Epithelial cell of proximal tubule (primary cell): ENCODE measurements around the gene GBP5. TPM values are rescaled to one million over a fixed set of nuclear protein-coding genes. Genes with fewer than 3 reads are reported as not detected.
A peak's percentile ranks its signal among the peaks of the same experiment; 100 is the strongest.
"Not testable (repeated sequence)": the region's sequence is repeated elsewhere in the genome, so short reads cannot be mapped to it uniquely, and the experiment has no call there.

Experiments used
- DNase-seq: peaks from one replicate; pipeline ENCODE4 v3.0.0-alpha.2; 2011; ENCODE audit warnings: low read depth
- H3K4me3 ChIP-seq: 2 replicates; pipeline ENCODE4 v1.5.1; 2011; ENCODE audit warnings: low read depth, mild to moderate bottlenecking, low read length
- total RNA-seq: library from RNA; depleted of rRNA; stranded (reverse); fragments of >200 nt; gene quantifications from 2 replicates; pipeline ENCODE4 v1.2.3, GENCODE V29; 2015
- TF ChIP-seq, protein P1 (sequence below): conservative IDR thresholded peaks from 2 replicates; pipeline ENCODE4 v1.5.1; 2012; ENCODE audit warnings: low read depth, mild to moderate bottlenecking, low read length

Gene GBP5
- total RNA-seq, 1 donor from 2014 or later: not detected

- no peak for DNase-seq
- TF ChIP-seq, protein P1, sequence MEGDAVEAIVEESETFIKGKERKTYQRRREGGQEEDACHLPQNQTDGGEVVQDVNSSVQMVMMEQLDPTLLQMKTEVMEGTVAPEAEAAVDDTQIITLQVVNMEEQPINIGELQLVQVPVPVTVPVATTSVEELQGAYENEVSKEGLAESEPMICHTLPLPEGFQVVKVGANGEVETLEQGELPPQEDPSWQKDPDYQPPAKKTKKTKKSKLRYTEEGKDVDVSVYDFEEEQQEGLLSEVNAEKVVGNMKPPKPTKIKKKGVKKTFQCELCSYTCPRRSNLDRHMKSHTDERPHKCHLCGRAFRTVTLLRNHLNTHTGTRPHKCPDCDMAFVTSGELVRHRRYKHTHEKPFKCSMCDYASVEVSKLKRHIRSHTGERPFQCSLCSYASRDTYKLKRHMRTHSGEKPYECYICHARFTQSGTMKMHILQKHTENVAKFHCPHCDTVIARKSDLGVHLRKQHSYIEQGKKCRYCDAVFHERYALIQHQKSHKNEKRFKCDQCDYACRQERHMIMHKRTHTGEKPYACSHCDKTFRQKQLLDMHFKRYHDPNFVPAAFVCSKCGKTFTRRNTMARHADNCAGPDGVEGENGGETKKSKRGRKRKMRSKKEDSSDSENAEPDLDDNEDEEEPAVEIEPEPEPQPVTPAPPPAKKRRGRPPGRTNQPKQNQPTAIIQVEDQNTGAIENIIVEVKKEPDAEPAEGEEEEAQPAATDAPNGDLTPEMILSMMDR: no peak
- H3K4me3 ChIP-seq: no peak overlapping the region
Measured at GRCh38 chr1:89309828-89310227, 37.2 kb upstream of the GBP5 start.

- no peak for DNase-seq
- TF ChIP-seq, protein P1: no peak
- H3K4me3 ChIP-seq: no peak overlapping the region
Measured at GRCh38 chr1:89306273-89306672, 33.6 kb upstream of the GBP5 start.

DNA sequence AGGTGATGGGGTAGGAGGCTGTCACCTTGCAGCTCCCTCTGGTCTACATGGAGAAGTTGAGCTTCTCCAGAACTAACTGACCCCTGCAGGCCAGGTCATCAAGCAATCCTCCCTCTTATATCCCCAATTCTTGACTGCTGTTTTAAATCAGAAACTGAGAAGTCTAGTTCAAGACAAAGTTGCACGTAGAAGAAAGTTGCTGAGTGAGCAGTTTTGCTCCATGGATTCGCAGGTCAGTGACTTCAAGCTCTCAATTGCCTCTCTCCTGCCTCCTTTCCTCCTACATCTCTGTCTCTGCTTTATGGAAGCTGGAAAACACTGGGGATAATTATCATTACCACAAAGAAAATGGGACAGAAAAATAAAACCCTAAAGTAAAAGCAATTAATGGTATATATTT, 32.8 kb upstream of the GBP5 start:
- no peak for DNase-seq
- TF ChIP-seq, protein P1: no peak
- no peak overlapping the region for H3K4me3 ChIP-seq

DNA sequence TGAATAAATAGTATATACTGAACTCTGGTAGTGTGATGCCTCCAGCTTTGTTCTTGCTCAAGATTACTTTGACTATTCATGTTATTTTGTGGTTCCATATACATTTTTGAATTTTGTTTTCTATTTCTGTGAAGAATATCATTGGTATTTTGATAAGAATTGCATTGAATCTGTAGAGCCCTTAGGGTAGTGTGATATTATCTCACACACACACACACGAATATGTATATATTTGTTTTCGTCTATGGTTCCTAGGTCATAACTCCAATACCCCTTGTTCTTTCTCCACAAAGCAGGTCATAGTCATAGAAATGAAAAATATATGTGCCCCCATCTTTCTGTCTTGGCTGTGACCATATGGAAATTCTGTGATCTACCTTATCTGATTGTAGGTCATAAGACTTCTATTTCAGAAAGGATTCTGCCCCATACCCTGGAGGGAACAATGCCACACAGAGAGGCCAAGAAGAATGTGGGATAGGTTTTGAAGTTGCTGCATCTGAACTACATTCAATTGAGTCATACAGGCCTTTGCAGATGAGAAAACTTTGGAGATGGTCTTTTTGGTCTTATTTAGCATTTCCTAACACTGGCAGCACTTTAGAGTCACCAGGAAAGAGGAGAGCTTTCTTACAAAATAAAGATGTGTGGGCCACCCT, 32.0 kb upstream of the GBP5 start:
- no peak overlapping the region for H3K4me3 ChIP-seq
- TF ChIP-seq, protein P1: no peak
- DNase-seq: no peak

DNA sequence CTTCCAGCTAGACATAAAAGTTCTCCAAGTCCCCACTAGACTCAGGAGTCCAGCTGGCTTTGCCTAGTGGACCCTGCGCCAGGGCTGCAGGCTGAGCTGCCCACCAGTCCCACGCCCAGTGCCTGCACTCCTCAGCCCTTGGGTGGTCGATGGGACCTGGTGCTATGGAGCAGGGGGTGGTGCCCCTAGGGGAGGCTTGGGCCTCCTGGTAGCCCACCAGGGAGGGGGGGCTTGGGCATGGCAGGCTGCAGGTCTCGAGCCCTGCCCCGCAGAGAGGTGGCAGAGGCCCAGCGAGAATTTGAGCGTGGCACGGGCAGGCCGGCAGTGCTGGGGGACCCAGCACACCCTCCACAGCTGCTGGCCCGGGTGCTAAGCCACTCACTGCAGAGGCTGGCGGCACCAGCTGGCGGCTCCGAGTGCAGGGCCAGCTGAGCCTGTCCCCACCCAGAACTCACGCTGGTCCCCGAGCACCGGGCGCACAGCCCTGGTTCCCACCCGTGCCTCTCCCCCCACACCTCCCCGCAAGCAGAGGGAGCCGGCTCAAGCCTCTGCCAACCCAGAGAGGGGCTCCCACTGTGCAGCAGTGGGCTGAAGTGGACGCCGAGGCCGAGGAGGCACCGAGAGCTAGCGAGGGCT, 30.2 kb upstream of the GBP5 start:
- TF ChIP-seq, protein P1: no peak

GRCh38 chr1:89299739-89300463, 27.2 kb upstream of the GBP5 start:
- H3K4me3 ChIP-seq: not testable (repeated sequence)
- peak; percentile 66 for DNase-seq

More for the DNA sequence above, 30.2 kb upstream of the GBP5 start:
- no peak overlapping the region for H3K4me3 ChIP-seq
- DNase-seq: no peak

GRCh38 chr1:89298461-89298860, 25.8 kb upstream of the GBP5 start:
- DNase-seq: no peak
- TF ChIP-seq, protein P1: no peak

More at GRCh38 chr1:89298461-89298860, 25.8 kb upstream of the GBP5 start:
- H3K4me3 ChIP-seq: no peak overlapping the region
